Activated CD4-positive, alpha-beta T cell treated with anti-CD3 and anti-CD28 coated beads for 1 hour (primary cell): ENCODE data around the gene TFB2M.
A peak's percentile ranks its signal among the peaks of the same experiment; 100 is the strongest.
"Not testable (repeated sequence)": the region's sequence is repeated elsewhere in the genome, so short reads cannot be mapped to it uniquely, and the experiment has no call there.

ENCODE experiments used
- DNase-seq: peaks from one replicate; pipeline ENCODE4 v3.0.0-alpha.2; 2020

TFB2M gene, protein sequence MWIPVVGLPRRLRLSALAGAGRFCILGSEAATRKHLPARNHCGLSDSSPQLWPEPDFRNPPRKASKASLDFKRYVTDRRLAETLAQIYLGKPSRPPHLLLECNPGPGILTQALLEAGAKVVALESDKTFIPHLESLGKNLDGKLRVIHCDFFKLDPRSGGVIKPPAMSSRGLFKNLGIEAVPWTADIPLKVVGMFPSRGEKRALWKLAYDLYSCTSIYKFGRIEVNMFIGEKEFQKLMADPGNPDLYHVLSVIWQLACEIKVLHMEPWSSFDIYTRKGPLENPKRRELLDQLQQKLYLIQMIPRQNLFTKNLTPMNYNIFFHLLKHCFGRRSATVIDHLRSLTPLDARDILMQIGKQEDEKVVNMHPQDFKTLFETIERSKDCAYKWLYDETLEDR

DNA sequence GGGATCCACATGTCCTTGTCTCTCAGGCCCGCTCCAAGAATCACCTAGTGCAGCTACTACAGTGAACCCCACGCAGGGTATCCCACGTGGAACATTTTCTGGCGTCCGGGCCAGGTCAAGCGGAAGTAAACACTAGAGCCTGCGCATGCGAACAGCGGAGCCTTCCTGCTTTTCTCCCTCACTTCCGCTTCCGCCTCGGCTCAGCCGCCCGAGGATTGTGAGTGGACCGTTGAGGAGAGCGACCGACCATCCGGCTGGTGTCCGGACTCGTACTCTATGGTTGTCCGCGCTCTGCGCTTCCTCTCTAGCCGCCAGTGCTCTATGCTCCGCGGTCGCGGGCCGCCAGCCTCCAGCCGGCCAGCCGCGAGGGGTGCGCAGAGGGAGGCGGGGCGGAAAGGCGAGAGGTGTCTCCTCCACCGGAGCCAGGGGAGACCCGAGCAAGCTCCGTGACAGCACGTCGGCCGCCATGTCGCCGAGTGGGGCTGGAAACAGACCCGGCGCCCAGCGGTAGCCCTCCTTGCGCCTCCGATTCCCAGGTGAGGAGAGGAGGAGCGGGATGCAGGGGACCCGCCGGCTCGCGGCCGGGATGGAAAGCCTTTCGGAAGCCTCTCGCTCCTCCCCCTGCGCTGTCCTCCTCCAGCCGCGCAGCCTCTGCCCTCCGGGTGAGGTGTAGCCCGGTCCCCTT, at the start of gene TFB2M, which contains the start of gene CNST:
Gene TFB2M (minus strand): TSS at position 134 of the 685 bp plus-strand sequence. CDS start 123 bp downstream, at position 11.
Gene CNST (plus strand): TSS at position 329 of the 685 bp plus-strand sequence. CDS start 25,107 bp downstream, outside the sequence.
- DNase-seq = peak; percentile 80

DNA sequence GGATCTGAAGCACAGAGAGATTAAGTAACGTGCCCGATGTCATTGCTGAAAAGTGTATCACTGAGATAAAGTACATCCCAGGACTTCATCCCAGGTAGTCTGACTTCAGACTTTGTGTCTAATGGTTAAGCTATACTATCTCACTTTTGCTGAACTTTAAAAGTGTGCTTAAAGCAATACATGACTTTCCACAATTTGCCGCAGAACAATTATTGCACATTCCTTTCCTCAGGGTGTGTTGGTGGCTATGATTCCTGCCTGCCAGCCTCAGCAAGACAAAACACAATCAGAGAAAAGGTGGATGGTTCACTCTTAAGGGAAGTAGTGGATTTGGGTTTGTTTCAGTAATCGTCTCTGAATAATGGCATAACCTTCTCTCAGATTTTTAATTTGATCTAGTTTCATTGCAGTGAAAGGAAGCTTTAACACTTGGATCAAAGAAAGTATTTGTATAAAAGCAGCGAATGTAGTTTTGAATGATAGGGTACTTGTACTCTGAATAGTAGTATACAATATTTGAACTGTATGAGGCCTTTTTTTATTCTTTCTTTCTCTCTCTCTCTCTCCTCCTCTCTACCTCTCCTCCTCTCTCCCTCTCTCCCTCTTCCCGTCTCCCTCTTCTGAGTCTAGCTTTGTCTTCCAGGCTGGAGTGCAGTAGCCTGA, 47.2 kb upstream of the TFB2M start:
- DNase-seq = no peak

DNA sequence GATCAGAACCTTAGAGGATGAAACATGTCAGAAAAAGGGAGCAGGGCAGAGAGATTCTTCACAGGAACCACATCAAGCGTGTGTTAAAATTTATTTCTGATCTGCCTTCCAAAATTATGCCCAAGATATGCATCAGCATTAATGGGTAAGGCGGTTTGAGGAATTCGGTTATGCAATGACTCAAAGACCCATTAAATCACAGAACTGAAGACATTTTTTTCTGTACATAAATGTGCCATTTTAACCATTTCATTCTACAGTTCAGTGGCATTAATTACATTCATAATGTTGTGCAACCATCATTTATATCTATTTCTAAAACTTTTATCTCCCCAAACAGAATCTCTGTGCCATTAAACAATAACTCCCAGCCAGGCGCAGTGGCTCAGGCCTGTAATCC, 43.6 kb upstream of the TFB2M start:
- DNase-seq = no peak

- no peak for DNase-seq
Observed at GRCh38 chr1:246608616-246609376, 42.7 kb upstream of the TFB2M start.

DNA sequence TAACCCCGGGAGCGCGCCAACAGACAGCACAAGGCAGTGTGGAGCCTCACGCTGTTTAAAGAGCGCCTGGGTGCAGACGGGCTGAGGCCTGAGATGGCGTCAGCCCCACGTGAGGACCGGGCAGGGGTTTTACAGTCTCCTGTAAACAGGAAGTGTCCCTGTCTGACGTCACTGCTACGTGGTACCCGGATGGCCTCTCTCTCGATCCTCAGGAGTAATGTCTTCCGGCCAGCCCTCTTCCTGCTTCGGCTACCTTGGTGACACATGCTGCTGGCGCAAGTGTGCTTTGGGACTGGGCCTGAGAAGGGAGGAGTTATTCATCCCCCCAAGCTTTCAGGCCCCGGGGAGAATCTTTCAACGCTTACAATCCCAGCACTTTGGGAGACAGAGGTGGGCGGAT, 41.4 kb upstream of the TFB2M start:
- DNase-seq = no peak

DNA sequence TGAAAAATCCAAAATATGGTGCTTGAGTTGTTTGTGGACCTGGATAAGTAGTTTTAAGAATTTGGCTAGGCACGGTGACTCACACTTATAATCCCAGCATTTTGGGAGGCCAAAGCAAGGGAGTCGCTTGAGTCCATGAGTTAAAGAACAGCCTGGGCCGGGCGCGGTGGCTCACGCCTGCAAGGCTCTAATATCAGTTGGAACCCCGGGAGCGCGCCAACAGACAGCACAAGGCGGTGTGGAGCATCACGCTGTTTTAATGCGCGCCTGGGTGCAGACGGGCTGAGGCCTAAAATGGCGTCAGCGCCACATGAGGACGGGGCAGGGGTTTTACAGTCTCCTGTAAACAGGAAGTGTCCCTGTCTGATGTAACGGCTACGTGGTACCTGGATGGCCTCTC, 39.2 kb upstream of the TFB2M start:
- not testable (repeated sequence) for DNase-seq

GRCh38 chr1:246602194-246602593, 36.1 kb upstream of the TFB2M start:
- no peak for DNase-seq

DNA sequence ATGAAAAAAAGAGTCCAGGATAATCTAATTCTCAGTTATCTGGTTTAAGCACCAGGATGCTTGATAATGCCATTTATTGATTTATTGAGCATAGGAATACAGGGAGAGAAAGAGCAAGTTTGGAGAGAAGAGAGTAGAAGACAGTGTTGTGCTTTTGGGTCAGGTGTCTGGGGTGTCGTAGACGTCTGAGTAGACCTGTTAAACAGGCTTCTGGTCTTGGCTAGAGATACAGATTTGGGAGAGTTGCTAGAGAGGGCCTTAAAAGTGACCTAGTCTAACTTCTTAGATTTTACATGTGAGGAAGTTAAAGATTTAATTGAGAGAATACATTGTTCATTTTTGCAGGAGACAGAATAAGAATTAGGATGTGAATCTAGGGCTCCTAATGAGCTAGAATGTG, 34.5 kb upstream of the TFB2M start:
- no peak for DNase-seq

- no peak for DNase-seq
Observed at GRCh38 chr1:246599315-246599714, 33.3 kb upstream of the TFB2M start.

- DNase-seq = no peak
Observed at GRCh38 chr1:246597971-246598370, 31.9 kb upstream of the TFB2M start.

- DNase-seq = no peak
Observed at GRCh38 chr1:246597340-246597739, 31.3 kb upstream of the TFB2M start.

- DNase-seq = no peak
Observed at GRCh38 chr1:246595146-246595545, 29.1 kb upstream of the TFB2M start.

- no peak for DNase-seq
Observed at GRCh38 chr1:246592695-246593094, 26.6 kb upstream of the TFB2M start.

- no peak for DNase-seq
Observed at GRCh38 chr1:246591958-246592357, 25.9 kb upstream of the TFB2M start.

DNA sequence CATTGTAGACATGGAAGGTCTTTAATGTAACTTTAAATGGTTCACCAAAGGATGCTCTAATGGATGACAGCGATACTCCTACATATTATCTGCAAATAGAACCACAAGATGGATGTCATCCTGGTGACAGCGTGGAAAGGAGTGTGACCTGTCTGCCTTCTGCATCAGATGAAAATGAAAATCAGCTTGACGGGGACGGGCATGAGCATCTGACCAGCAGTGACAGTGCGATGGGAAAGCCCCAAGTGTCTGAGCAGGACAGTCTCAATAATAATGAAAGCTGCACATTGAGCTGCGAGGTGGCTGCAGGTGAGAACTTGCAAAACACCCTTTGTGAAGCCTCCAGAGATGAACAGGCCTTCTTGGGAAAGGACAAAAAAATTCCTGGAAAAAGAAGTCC, 25.4 kb upstream of the TFB2M start:
- DNase-seq = no peak

- DNase-seq = no peak
Observed at GRCh38 chr1:246591047-246591446, 25.0 kb upstream of the TFB2M start.

GRCh38 chr1:246589919-246590318, 23.9 kb upstream of the TFB2M start:
- not testable (repeated sequence) for DNase-seq

DNA sequence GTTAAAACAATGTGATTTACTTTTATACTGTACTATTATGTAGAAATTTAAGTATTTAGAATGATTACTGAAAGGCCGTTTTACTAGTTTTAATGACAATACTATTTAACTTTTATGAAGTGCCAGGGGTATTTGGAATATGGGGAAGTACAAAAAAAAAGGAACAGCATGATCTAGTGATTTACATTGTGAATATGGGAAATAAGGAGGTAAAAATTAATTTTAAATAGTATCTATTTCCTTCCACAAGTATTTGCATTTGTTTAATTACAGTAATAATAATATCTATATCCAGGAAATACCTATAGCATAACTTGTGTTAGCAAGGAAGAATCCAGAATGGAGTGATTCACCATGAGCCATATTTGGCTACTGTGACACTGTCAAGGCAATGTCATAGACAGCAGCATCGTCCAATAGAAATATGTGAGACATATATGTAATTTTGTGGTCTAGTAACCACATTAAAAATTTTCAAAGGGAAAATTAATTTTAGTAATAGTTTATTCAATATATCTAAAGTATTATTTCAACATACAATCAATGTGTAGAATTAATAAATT, 22.2 kb upstream of the TFB2M start:
- no peak for DNase-seq

GRCh38 chr1:246587606-246588005, 21.5 kb upstream of the TFB2M start:
- no peak for DNase-seq

- no peak for DNase-seq
Observed at GRCh38 chr1:246587032-246587431, 21.0 kb upstream of the TFB2M start.

DNA sequence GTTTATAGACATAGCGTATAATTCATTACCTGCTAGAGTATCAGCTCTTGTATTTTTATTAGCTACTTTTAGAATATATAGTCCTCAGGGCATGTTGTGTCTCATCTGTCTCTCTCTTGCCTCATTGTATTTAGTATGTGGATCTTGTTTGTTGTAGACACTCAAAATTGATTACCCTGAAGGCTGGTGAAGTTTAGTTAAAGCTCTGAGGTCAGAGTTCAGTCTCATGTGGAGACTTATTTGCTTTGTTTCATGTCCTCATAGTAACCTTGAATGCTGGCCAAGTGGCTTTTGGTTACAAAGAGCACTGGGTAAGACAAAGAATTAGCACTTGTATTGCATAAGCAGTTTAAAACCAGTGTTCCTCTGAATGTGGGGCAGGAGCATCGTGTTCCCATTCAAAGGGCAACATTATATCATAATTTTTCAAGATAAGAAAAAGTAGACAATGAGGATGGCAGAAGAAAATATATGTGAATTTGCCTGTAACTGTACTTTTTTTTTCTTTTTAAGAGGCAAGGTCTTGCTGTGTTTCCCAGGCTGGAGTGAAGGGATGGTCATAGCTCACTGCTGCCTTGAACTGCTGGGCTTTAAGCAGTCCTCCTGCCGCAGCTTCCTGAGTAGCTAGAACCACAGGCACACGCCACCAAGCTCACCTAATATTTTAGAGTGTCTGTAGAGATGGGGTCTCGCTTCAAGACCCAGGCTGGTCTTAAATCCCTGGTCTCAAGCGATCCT, 17.6 kb upstream of the TFB2M start:
- DNase-seq = no peak

DNA sequence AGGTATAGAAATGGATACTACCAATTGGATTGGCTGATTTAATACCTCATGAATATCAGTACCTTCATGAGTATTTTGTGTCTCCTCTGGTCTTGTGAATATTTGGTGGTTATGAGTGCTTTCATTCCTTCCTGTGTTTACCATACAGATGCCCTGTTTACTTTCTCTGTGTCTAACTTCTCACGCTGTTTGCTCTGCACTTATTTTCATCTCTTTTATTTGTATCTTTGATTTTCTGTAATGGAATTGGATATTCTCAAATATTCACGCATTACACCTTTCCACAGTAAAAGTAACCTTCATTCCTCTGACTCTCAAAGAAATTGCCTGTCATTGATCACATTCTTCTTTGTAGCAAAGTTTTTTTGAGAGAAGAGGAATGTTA, 17.0 kb upstream of the TFB2M start:
- DNase-seq = no peak
